AG04449 (cell line): ENCODE results near the gene CCL5.

ENCODE experiments used
- CTCF ChIA-PET: fragments of 350-600 bp; formaldehyde crosslinking; extraction: SDS; loops from one replicate; lab custom pipeline; 2021; ENCODE audit warnings: antibody characterized with exemption; lab: Yijun Ruan, JAX
- POLR2A ChIA-PET: fragments of 400-600, 350-600 bp; formaldehyde crosslinking; extraction: SDS; loops from one replicate; lab custom pipeline; 2020; ENCODE audit warnings: antibody characterized with exemption, inconsistent platforms; lab: Yijun Ruan, JAX
- DNase-seq: peaks from one replicate; pipeline ENCODE4 v3.0.0-alpha.2; 2010; ENCODE audit warnings: low read depth, low spot score
- H3K4me3 ChIP-seq: 2 replicates; pipeline ENCODE4 v1.5.1; 2011; ENCODE audit warnings: low read depth, mild to moderate bottlenecking, control low read depth, low read length
- TF ChIP-seq, protein P1 (sequence below): IDR thresholded peaks from one replicate; pipeline ENCODE4 v1.5.1; 2011; ENCODE audit warnings: mild to moderate bottlenecking, moderate library complexity, low read length, control low read depth, inconsistent platforms; ENCODE audit not compliant: insufficient read depth; ENCODE audit errors: missing control alignments

The CCL5 gene

DNA sequence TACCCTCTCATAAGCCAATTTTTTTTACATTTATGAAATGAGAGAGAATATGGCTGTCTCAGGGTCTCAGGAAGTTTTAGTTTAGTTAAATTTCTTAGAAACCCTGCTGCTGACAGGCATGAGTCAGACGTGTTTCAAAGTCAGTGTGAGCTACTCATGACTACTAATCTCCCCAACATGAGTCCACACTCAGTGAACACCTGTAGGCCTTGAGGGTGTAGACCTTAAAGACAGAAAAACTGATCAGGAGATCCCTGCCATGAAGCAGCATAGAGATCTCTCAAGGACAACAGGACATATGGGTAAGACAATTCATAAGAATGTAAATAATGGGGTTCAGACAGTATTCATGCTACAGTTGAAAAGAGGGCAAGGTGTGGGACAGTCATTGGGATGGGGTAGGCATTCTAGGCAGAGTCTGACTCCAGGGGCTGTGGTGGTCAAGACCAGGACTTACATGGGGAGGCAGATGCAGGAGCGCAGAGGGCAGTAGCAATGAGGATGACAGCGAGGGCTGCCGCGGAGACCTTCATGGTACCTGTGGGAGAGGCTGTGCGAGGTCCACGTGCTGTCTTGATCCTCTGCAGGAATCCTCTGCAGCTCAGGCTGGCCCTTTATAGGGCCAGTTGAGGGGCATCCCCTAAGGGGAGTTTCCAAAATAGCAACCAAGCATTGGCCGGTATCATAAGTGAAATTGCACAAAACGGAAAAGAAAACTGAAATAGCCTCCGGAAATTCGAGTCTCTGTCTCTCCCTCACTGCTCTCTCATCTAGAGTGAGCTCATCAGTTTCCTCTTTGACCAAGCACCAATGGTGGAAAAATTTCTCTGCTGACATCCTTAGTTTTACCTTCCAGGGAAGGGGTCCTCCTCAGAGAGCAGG lies at the start of gene CCL5:
Gene CCL5 (minus strand): TSS at position 588 of the 882 bp plus-strand sequence.
- no peak within 1 kb of the TSS for H3K4me3 ChIP-seq
- DNase-seq: no peak
- TF ChIP-seq, protein P1, sequence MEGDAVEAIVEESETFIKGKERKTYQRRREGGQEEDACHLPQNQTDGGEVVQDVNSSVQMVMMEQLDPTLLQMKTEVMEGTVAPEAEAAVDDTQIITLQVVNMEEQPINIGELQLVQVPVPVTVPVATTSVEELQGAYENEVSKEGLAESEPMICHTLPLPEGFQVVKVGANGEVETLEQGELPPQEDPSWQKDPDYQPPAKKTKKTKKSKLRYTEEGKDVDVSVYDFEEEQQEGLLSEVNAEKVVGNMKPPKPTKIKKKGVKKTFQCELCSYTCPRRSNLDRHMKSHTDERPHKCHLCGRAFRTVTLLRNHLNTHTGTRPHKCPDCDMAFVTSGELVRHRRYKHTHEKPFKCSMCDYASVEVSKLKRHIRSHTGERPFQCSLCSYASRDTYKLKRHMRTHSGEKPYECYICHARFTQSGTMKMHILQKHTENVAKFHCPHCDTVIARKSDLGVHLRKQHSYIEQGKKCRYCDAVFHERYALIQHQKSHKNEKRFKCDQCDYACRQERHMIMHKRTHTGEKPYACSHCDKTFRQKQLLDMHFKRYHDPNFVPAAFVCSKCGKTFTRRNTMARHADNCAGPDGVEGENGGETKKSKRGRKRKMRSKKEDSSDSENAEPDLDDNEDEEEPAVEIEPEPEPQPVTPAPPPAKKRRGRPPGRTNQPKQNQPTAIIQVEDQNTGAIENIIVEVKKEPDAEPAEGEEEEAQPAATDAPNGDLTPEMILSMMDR: no peak
- CTCF ChIA-PET: no interaction called here
- POLR2A ChIA-PET: no interaction called here

DNA sequence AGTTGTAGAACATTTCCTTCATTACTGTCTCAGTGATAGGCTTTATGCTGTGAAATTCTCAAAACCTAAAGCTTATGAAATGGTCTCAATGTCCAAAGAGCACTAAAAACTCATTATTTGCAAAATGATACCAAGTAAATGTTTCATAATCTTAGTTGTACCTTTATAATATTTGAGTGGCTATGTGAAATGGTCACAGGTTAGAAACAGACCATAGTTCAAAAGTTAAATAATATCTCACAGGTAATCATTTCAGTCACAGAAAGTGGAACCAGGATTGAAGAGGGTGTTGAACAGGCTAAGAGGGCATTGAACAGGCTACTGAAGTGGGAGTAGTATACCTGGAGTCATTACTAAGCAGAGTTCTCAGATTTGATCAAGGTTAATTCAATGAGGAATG lies 47.6 kb upstream of the CCL5 start:
- POLR2A ChIA-PET: no interaction called here
- DNase-seq: no peak
- CTCF ChIA-PET: no interaction called here
- TF ChIP-seq, protein P1: no peak
- no peak overlapping the region for H3K4me3 ChIP-seq

DNA sequence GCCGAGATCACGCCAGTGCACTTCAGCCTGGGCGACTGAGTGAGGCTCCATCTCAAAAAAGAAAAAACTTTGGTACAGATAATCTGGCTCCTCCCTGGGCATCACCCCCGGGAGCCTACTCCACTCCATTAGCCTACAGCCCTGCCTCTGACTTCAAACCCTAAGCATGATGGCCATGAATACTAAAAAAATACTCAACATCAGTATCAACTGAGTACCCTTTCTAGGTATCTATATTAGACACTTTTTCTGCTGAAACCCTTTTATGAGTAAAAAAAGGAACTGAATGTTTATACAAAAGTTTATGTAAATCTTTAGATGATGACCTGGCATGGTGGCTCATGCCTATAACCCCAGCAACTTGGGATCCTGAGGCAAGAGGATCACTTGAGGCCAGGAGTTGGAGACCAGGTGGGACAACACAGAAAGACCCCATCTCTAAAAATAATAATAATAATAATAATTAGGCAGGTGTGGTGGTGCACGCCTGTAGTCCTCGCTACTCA lies 43.5 kb upstream of the CCL5 start:
- CTCF ChIA-PET: no interaction called here
- no peak for DNase-seq
- POLR2A ChIA-PET: no interaction called here
- TF ChIP-seq, protein P1: no peak
- no peak overlapping the region for H3K4me3 ChIP-seq

DNA sequence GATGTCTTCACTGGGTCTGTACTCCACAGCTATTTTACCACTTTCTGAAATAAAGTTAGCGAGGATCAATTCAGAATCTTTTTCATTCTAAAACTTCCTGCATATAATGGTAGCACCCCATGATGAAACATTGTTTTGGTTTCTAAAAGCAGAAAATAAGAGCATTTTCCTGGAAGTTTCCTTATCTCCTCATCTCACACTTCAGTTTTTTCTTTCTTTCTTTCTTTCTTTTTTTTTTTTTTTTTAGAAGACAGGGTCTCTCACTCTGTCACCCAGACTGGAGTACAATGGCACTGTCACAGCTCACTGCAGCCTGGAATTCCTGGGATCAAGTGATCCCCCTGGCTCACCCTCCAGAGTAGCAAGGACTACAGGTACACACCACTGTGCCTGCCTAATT lies 40.1 kb upstream of the CCL5 start:
- ChIA-PET CTCF (interaction anchor here (0.6 kb wide), 1 partner anchor 156 kb away, joined by 3 read pairs; no protein-coding TSS in a partner anchor), POLR2A (no interaction called here)
- TF ChIP-seq, protein P1: no peak
- no peak for DNase-seq
- no peak overlapping the region for H3K4me3 ChIP-seq

DNA sequence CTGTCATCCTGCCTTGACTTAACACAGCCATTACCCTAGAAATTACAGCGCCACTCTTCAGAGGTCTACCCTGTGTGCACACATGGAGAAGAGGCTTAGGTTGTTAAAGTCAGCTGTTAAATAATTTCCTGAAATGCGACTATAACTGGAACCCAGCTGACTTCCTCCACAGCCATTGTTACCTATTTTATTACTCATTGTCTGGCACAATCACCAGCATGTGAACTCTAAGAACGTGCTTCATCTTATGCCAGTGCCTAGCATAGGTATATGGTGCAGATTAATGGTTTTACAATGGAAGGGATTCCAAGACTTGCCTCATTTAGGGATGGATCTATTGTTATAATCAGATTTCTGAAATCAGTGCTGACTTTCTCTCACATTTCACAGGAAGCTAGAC lies 38.5 kb upstream of the CCL5 start:
- H3K4me3 ChIP-seq: no peak overlapping the region
- no peak for DNase-seq
- TF ChIP-seq, protein P1: no peak
- ChIA-PET POLR2A (no interaction called here), CTCF (no interaction called here)

DNA sequence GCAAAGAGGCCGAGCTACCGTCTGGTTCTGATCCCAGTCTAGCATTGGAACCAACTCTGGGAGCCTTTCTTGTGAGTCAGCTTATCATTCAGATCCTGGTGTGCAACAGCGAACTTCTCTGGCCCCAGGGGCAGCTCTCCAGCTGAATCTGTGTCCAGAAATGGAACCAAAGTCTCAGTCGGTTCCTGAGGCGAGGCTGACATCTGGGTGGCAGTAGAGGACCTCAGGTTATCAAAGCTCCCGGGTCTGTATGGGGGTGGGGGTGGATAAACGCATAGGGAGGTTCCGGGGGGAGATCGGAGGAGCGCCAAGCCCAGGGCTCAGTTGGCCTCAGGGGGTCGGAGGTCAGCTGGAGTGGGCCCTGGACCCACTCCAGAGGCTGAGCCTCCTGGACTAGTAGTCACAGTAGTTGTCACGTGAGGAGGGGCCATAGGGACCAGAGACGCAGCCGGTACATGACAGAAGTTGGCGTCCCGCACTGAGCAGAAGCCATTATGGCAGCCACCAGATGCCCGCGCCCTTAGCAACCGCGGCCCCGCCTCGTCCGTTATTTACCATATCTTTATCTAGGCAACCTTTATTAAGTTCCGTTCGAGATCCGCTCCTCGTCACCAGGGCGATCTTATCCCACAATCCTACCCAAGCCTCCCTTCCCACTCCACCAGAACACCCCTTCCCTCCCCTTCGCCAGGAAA lies 37.5 kb upstream of the CCL5 start:
- POLR2A ChIA-PET: no interaction called here
- no peak for DNase-seq
- CTCF ChIA-PET: no interaction called here
- no peak overlapping the region for H3K4me3 ChIP-seq
- TF ChIP-seq, protein P1: no peak
